ENCODE measurements around the gene ADORA3. TPM values are rescaled to one million over a fixed set of nuclear protein-coding genes. Genes with fewer than 3 reads are reported as not detected.

ADORA3 gene
- total and polyA plus RNA-seq, 2 donors (not counting 3 experiments of a cell fraction or from before 2014, with no cell fraction given) = 0.31 TPM; not detected in 1

GRCh38 chr1:111486431-111486830 lies 17.0 kb downstream of the ADORA3 start:
- dilution Hi-C loops (cut with MboI; ENCODE audit: extremely low pct_ligation_motif_present, low sequenced_read_pairs) (no loop called here), intact Hi-C loops (cut with micrococcal nuclease) (no loop called here)
- Histone ChIP-seq H3K4me3 (replicated peaks in 1 of 3; ENCODE audit: insufficient read depth in 1 of 3, low read depth in 1 of 3, low read length in 3 of 3) (no peak overlapping the region), H3K9me3 (replicated peaks; ENCODE audit: control insufficient read depth, insufficient read depth, low read length) (no peaks in the 10 kb centered on the region), H2AFZ (ENCODE audit: low read depth, low read length) (no peak overlapping the region), H3K27ac (ENCODE audit: insufficient read depth, low read depth, low read length) (no peak overlapping the region), H3K36me3 (ENCODE audit: control insufficient read depth in 2 of 2, extremely low read depth in 1 of 2, insufficient read depth in 2 of 2, low read length in 2 of 2) (no peaks in the 10 kb centered on the region), H3K79me2 (ENCODE audit: control insufficient read depth, insufficient read depth, low read length) (no peaks in the 10 kb centered on the region), H3K27me3 (ENCODE audit: control insufficient read depth in 2 of 2, insufficient read depth in 2 of 2, low read length in 2 of 2) (peaks cover 6 to 10% of the 10 kb centered on the region in 2 experiments), H4K20me1 (replicated peaks; ENCODE audit: control insufficient read depth, extremely low read depth, insufficient read depth, low read length) (no peaks in the 10 kb centered on the region), H3K4me2 (ENCODE audit: insufficient read depth, low read length) (no peak overlapping the region), H3K4me1 (ENCODE audit: control insufficient read depth, extremely low read depth, insufficient read depth, low read length) (no peaks in the 10 kb centered on the region), H3K9me1 (replicated peaks; ENCODE audit: control insufficient read depth, extremely low read depth, insufficient read depth, low read length) (no peaks in the 10 kb centered on the region), H3K9ac (replicated peaks; ENCODE audit: extremely low read depth, insufficient read depth, low read length) (no peak overlapping the region)
- POLR2A ChIA-PET = interaction anchor here (0.6 kb wide), 1 partner anchor 472 kb away, joined by 3 read pairs; no protein-coding TSS in a partner anchor
- FAIRE-seq (no peak), DNase-seq (ENCODE audit: low read depth, low spot score) (no peak)
- TF ChIP-seq EZH2 (IDR thresholded peaks at IDR 0.05; ENCODE audit: borderline replicate concordance, low read depth, low read length, severe bottlenecking) (no peak), JUN (IDR thresholded peaks at IDR 0.05; ENCODE audit: borderline replicate concordance, insufficient read depth, insufficient read length, low read depth) (no peak), POLR2A (IDR thresholded peaks at IDR 0.05; ENCODE audit: low read depth, low read length) (no peak), GATA2 (IDR thresholded peaks at IDR 0.05; ENCODE audit: insufficient read depth, insufficient read length, low read depth, low read length) (no peak), FOS (IDR thresholded peaks at IDR 0.05; ENCODE audit: borderline replicate concordance, insufficient read depth, low read length) (no peak), POLR2AphosphoS5 (IDR thresholded peaks at IDR 0.05; ENCODE audit: insufficient read depth, low read depth, low read length) (no peak), CTCF (IDR thresholded peaks at IDR 0.05; ENCODE audit: extremely low read depth in 1 of 2, insufficient read depth in 1 of 2, low read depth in 1 of 2, low read length in 2 of 2) (no peak), MYC (IDR thresholded peaks at IDR 0.05; ENCODE audit: low read depth, low read length) (no peak), MAX (IDR thresholded peaks at IDR 0.05; ENCODE audit: insufficient read depth, insufficient read length) (no peak)
- no TSS peak for BruUV-seq (replicated peaks)
- CTCF ChIA-PET = interaction anchor here (1.3 to 2.1 kb wide), 2 partner anchors 21 to 283 kb away, joined by 7 to 12 read pairs; no protein-coding TSS in a partner anchor
